ENCODE measurements around the gene CLMN. TPM values are rescaled to one million over a fixed set of nuclear protein-coding genes. Genes with fewer than 3 reads are reported as not detected.

The CLMN gene
- total and polyA plus RNA-seq, 2 donors (not counting 1 experiment from before 2014, with no cell fraction given): 9.6 to 51.5 TPM

GRCh38 chr14:95338436-95338835, 18.7 kb upstream of the CLMN start:
- no peak overlapping the region for H3K4me2 ChIP-seq (replicated peaks; ENCODE audit: low read depth, low read length, poor library complexity, severe bottlenecking)
- H3K79me2 ChIP-seq (ENCODE audit: control insufficient read depth, insufficient read depth, low read length): no peaks in the 10 kb centered on the region
- peaks cover 37% of the 10 kb centered on the region for H3K27me3 Mint-ChIP-seq
- TF ChIP-seq CTCF (IDR thresholded peaks at IDR 0.05) (no peak), EZH2 (IDR thresholded peaks at IDR 0.05; ENCODE audit: borderline replicate concordance, insufficient read depth, low read depth, low read length, poor library complexity, severe bottlenecking) (no peak)
- CTCF ChIA-PET: no interaction called here
- peaks cover 0 to 14% (median 2%) of the 10 kb centered on the region in 4 experiments for H3K27me3 ChIP-seq (replicated peaks in 1 of 4; ENCODE audit: control extremely low read depth in 1 of 4, control insufficient read depth in 3 of 4, insufficient read depth in 4 of 4, low read length in 3 of 4)
- H3K4me3 Mint-ChIP-seq: no peak overlapping the region
- H3K9ac ChIP-seq (ENCODE audit: low read length): no peak overlapping the region
- H3K27ac ChIP-seq (ENCODE audit: low read length in 2 of 2): no peak overlapping the region
- ATAC-seq (ENCODE audit: low read depth) (no peak), DNase-seq (no peak)
- H3K27ac Mint-ChIP-seq: no peak overlapping the region
- no peaks in the 10 kb centered on the region for H3K36me3 ChIP-seq (replicated peaks in 1 of 2; ENCODE audit: control extremely low read depth in 1 of 2, control insufficient read depth in 1 of 2, extremely low read depth in 1 of 2, insufficient read depth in 2 of 2, low read length in 1 of 2)
- H3K9me3 Mint-ChIP-seq (ENCODE audit: insufficient read depth): no peaks in the 10 kb centered on the region
- no peak overlapping the region for H2AFZ ChIP-seq (ENCODE audit: insufficient read depth, low read depth, low read length, poor library complexity, severe bottlenecking)
- intact Hi-C loops (cut with micrococcal nuclease): no loop called here
- no peaks in the 10 kb centered on the region for H3K4me1 Mint-ChIP-seq
- 85% methylated on average over 3 of the region's 5 CpGs for WGBS (ENCODE audit: insufficient coverage)
- H3K4me1 ChIP-seq (ENCODE audit: control insufficient read depth in 2 of 2, insufficient read depth in 2 of 2, low read length in 2 of 2): no peaks in the 10 kb centered on the region
- POLR2A ChIA-PET: no interaction called here
- H3K4me3 ChIP-seq (ENCODE audit: control extremely low read depth in 1 of 5, extremely low read depth in 1 of 5, insufficient read depth in 1 of 5, low read depth in 2 of 5, low read length in 4 of 5): no peak overlapping the region
- H3K9me3 ChIP-seq (ENCODE audit: control extremely low read depth in 1 of 3, control insufficient read depth in 2 of 3, insufficient read depth in 1 of 3, low read length in 2 of 3): peaks cover 0 to 7% (median 0%) of the 10 kb centered on the region in 3 donors
- no peaks in the 10 kb centered on the region for H4K20me1 ChIP-seq (ENCODE audit: control insufficient read depth, insufficient read depth, low read length, poor library complexity, severe bottlenecking)

GRCh38 chr14:95337041-95337595, 17.4 kb upstream of the CLMN start:
- Histone ChIP-seq H3K4me1 (ENCODE audit: control insufficient read depth in 2 of 2, insufficient read depth in 2 of 2, low read length in 2 of 2) (peaks cover 3 to 4% of the 10 kb centered on the region in 2 donors), H3K4me3 (ENCODE audit: control extremely low read depth in 1 of 5, extremely low read depth in 1 of 5, insufficient read depth in 1 of 5, low read depth in 2 of 5, low read length in 4 of 5) (no peak overlapping the region), H3K9ac (ENCODE audit: low read length) (no peak overlapping the region), H3K9me3 (ENCODE audit: control extremely low read depth in 1 of 3, control insufficient read depth in 2 of 3, insufficient read depth in 1 of 3, low read length in 2 of 3) (peaks cover 0 to 7% (median 0%) of the 10 kb centered on the region in 3 donors), H3K27me3 (replicated peaks in 1 of 4; ENCODE audit: control extremely low read depth in 1 of 4, control insufficient read depth in 3 of 4, insufficient read depth in 4 of 4, low read length in 3 of 4) (peaks cover 0 to 14% (median 2%) of the 10 kb centered on the region in 4 experiments), H3K27ac (ENCODE audit: low read length in 2 of 2) (no peak overlapping the region), H3K36me3 (replicated peaks in 1 of 2; ENCODE audit: control extremely low read depth in 1 of 2, control insufficient read depth in 1 of 2, extremely low read depth in 1 of 2, insufficient read depth in 2 of 2, low read length in 1 of 2) (no peaks in the 10 kb centered on the region), H3K79me2 (ENCODE audit: control insufficient read depth, insufficient read depth, low read length) (no peaks in the 10 kb centered on the region), H4K20me1 (ENCODE audit: control insufficient read depth, insufficient read depth, low read length, poor library complexity, severe bottlenecking) (no peaks in the 10 kb centered on the region), H2AFZ (ENCODE audit: insufficient read depth, low read depth, low read length, poor library complexity, severe bottlenecking) (no peak overlapping the region), H3K4me2 (replicated peaks; ENCODE audit: low read depth, low read length, poor library complexity, severe bottlenecking) (no peak overlapping the region)
- POLR2A ChIA-PET: no interaction called here
- intact Hi-C loops (cut with micrococcal nuclease): no loop called here
- ATAC-seq (ENCODE audit: low read depth) (no peak), DNase-seq (no peak)
- Mint-ChIP-seq H3K4me1 (peaks cover 6% of the 10 kb centered on the region), H3K4me3 (no peak overlapping the region), H3K9me3 (ENCODE audit: insufficient read depth) (no peaks in the 10 kb centered on the region), H3K27me3 (peaks cover 36% of the 10 kb centered on the region), H3K27ac (no peak overlapping the region)
- CTCF ChIA-PET: interaction anchor here (1.5 kb wide), 1 partner anchor 17 kb away, joined by 4 read pairs; the partner anchor contains the start of gene CLMN
- no peak for TF ChIP-seq EZH2 (IDR thresholded peaks at IDR 0.05; ENCODE audit: borderline replicate concordance, insufficient read depth, low read depth, low read length, poor library complexity, severe bottlenecking)
- no peak for TF ChIP-seq CTCF (IDR thresholded peaks at IDR 0.05)
- 95% methylated on average over 8 of the region's 10 CpGs for WGBS (ENCODE audit: insufficient coverage)
